GM19035 (cell line): ENCODE data around the gene ADTRP.
A peak's percentile ranks its signal among the peaks of the same experiment; 100 is the strongest.

Experiments
- ATAC-seq: cut with Tn5 transposase; IDR thresholded peaks from one replicate; pipeline ENCODE4 v1.9.1; 2021; ENCODE audit not compliant: unreplicated experiment

Gene ADTRP

GRCh38 chr6:11727998-11728961 lies 50.3 kb downstream of the ADTRP start:
- no peak for ATAC-seq

GRCh38 chr6:11727346-11727997 lies 51.1 kb downstream of the ADTRP start:
- ATAC-seq: no peak

- ATAC-seq: no peak
These were observed 54.3 kb downstream of the ADTRP start for GRCh38 chr6:11724286-11724685.

- ATAC-seq: peak; percentile 46
These were observed 55.6 kb downstream of the ADTRP start for GRCh38 chr6:11722805-11723631.

- ATAC-seq: peak; percentile 44
These were observed 56.4 kb downstream of the ADTRP start for GRCh38 chr6:11722220-11722619.

GRCh38 chr6:11718463-11718862 lies 60.1 kb downstream of the ADTRP start:
- no peak for ATAC-seq

- no peak for ATAC-seq
These were observed 60.6 kb downstream of the ADTRP start for GRCh38 chr6:11718031-11718430.

- no peak for ATAC-seq
These were observed 63.8 kb downstream of the ADTRP start for GRCh38 chr6:11714798-11715285.

- no peak for ATAC-seq
These were observed 64.3 kb downstream of the ADTRP start for GRCh38 chr6:11714116-11714797.

GRCh38 chr6:11712760-11713159 lies 65.8 kb downstream of the ADTRP start:
- ATAC-seq: no peak

- no peak for ATAC-seq
These were observed 66.5 kb downstream of the ADTRP start for GRCh38 chr6:11711984-11712711.

GRCh38 chr6:11711003-11711983 lies 67.3 kb downstream of the ADTRP start:
- ATAC-seq: peak; percentile 53

- no peak for ATAC-seq
These were observed 68.3 kb downstream of the ADTRP start for GRCh38 chr6:11710311-11710761.

GRCh38 chr6:11706171-11706570 lies 72.4 kb downstream of the ADTRP start:
- no peak for ATAC-seq

GRCh38 chr6:11705483-11705882 lies 73.1 kb downstream of the ADTRP start:
- ATAC-seq: no peak

- ATAC-seq: no peak
These were observed 73.5 kb downstream of the ADTRP start for GRCh38 chr6:11705069-11705468.

- ATAC-seq: no peak
These were observed 74.9 kb downstream of the ADTRP start for GRCh38 chr6:11703725-11704124.

GRCh38 chr6:11702500-11703130 lies 76.0 kb downstream of the ADTRP start:
- ATAC-seq: no peak
